Stimulated activated CD8-positive, alpha-beta memory T cell treated with anti-CD3 and anti-CD28 coated beads, Interleukin-4, amount 100 ng/mL, for 48 hours (primary cell): Measurements from ENCODE around the gene GAB1.
"Not testable (repeated sequence)": the region's sequence is repeated elsewhere in the genome, so short reads cannot be mapped to it uniquely, and the experiment has no call there.

Experiments
- DNase-seq: peaks from one replicate; pipeline ENCODE4 v3.0.0-alpha.2; 2020

Gene GAB1

DNA sequence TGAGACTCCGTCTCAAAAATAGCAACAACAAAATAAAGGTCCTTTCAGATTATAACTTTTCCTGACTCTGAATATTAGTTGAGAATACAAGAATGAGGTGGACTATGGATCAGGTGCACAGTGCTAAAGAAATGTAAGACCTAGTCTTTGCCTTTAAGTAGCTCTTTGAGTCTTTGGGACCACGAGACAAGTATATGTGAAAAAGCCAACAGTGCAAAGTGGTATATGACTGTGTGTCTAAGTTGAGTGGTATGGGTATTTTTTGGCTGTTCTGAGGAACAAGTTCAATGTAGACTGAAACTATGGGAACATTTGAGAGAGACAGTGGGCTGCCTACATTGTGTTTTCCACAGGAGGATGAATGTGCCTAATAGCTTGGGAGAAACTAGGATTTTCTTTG, 2.8 kb downstream of the GAB1 start:
- DNase-seq, result no peak

- no peak for DNase-seq
Observed at GRCh38 chr4:143341186-143341755, 4.6 kb downstream of the GAB1 start.

GRCh38 chr4:143343276-143343831, 6.7 kb downstream of the GAB1 start:
- no peak for DNase-seq

DNA sequence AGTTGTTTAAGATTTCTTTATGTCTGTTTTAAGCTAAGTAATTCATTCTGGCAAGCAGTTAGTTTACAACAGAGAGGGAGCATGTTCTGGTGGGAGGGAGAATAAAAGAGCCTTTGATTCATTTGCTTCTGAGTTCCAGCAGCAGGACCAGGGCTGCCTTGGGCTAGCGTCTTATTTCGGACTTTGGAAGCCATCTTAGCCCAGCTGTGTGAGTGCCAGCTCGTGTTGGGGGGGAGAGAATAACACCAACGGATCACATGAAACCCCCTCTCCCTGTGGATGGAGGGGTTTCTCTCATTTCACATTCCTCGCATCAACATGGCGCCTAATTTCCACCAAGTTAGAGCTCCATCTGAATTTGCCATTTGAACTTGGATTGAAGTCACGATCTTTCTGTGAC, 7.4 kb downstream of the GAB1 start:
- DNase-seq, result no peak

DNA sequence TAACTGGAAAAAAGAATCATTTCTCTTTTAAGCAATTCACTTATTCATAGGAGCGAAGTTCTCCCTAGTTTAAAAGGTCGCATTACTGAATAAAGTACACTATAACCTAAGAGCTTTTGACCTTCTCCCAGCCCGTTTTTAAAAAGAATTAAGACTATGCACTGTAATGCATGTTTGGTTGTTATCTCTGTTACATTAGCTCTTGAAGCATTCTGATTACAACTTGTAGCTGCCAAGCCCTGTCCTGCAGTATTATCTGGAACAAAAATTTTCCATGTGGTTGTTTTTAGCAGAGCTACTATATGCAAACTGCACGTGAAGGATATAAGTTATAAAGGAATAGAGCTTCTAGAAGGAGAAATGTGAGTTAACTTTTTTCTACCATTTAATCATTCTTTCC, 8.1 kb downstream of the GAB1 start:
- no peak for DNase-seq

GRCh38 chr4:143345356-143345755, 8.7 kb downstream of the GAB1 start:
- no peak for DNase-seq

DNA sequence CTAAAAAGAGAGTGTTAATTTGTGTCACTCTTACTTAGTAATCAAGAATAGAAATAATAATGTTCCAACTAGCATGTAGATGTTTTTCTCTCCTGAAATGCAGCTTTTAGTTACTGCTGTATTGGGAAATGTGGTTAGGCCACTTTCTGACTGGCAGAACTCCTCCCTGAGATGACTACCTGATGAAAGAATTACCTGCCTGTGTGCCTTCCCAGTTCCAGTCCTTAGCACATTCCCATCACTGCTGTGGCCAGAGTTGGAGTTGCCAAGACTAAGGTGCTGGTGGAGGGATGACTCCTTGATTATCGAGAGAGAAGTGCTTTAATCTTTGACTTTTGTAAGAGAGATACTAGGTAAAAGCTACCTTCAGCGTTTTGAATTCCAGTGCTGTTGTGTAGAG, 9.5 kb downstream of the GAB1 start:
- DNase-seq, result no peak

- DNase-seq, result no peak
Observed at GRCh38 chr4:143347484-143348111, 10.9 kb downstream of the GAB1 start.

- no peak for DNase-seq
Observed at GRCh38 chr4:143348233-143349077, 11.8 kb downstream of the GAB1 start.

DNA sequence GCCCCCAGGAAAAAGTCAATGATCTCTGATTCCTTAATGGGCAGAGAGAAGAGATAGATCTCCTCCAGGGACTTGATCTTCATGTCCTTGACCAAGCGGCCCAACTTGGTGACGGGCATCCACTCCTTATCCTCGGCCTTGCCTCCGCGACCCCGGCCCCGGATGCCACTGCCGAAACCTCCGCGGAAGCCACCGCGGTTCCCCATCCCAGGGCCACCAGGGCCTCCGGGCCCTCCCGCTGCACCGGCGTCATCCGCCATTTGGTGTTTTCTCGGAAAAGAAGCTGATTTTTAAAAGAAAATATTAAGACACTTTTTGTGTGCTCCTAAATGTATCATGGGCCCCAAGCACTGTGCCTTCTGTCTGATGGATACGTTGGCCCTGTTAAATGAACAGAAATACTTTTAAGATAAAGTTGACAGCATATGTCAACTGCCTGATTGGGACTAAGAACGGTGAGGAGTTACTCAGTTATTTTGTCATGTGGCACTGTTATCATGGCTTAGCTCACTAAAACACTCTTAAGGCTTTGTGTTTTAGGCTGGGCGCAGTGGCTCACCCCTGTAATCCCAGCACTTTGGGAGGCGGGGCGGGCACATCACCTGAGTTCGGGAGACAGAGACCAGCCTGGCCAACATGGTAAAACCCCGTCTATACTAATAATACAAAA, 13.3 kb downstream of the GAB1 start:
- DNase-seq, result not testable (repeated sequence)

- DNase-seq, result no peak
Observed at GRCh38 chr4:143351149-143351691, 14.5 kb downstream of the GAB1 start.

DNA sequence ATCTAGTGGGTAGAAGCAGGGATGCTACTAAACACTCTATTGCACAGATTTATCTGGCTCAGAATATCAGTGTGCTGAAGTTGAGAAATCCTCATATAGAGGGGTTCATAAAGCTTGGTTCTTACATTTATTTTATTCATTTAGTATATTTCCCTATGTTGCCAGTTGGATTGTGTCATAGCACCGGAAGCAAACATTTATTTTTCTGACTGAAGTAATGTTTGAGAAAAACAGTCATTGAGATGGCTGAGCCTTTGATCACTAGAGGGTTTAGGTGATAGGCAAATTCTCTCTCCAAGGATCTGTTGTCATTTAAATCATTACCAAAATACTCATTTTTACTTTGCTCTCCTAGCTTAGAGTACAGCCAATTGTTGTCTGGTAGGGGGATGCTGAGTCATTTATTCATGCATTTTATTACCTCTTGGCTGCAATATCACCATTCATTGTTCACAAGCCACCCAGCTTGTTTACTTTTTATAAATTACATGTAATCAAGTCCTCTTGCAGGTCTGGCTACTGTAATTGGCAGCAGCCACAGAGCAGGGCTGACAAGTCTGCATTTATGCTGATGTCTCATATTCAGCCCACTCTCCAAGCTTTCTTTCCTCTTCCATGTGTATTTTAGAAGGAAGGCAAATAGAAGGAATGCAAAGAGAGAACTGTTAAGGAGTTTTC, 15.2 kb downstream of the GAB1 start:
- DNase-seq, result no peak

DNA sequence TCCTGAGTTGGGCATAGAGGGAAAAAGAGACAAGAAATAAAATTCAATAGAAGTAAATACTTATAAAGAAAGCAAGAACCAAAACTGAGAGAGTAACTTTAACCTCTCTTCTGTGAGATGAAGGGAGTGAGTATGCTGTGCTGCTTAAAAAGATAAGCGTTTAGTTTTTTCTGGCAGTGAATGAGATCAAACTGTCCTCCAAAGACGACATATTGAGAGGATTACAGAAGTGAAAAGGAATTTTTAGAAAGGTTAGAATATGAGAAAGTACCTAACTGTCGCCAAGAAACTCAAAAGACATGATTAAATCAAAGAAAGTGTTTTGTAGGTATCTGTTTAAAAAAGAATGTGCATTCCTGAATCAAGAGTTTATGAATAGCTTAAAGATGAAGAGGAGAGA, 16.0 kb downstream of the GAB1 start:
- DNase-seq, result no peak

DNA sequence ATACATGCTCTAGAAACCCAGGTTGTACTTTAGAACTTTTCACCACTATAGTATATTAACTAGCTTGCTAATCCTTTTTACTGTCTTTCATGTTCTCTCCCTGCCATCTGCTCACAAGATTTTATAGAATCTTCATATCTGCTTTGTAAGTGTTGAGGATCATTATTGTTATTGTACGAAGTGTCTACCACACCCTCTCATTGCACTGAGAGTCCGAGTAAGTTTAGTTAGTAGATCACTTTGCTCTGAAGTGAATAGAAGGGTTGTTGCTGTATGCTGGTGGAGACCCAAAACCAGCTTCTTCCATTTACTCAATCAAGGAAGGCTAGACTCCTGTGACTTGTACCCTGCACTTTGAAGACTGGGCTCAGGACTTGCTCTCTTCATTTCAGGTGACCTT, 17.1 kb downstream of the GAB1 start:
- no peak for DNase-seq

DNA sequence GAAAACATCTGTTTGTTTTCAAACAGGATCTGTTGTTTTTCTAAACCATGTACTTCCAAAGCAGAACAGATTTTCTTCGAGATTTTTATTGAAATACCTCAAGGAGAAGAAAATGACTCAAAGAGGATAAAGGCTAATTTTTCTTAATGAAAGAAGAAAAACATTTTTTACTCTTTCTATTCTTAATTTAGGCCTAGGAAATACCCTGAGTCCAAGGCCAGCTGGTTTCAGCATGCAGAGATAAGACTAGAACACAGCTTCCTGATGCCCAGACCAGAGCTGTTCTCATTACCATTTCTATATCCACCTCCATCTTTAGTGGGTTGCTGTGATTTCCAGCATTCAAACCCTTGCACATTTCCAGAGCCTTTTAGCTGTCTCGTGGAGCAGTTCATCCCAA, 18.3 kb downstream of the GAB1 start:
- no peak for DNase-seq

DNA sequence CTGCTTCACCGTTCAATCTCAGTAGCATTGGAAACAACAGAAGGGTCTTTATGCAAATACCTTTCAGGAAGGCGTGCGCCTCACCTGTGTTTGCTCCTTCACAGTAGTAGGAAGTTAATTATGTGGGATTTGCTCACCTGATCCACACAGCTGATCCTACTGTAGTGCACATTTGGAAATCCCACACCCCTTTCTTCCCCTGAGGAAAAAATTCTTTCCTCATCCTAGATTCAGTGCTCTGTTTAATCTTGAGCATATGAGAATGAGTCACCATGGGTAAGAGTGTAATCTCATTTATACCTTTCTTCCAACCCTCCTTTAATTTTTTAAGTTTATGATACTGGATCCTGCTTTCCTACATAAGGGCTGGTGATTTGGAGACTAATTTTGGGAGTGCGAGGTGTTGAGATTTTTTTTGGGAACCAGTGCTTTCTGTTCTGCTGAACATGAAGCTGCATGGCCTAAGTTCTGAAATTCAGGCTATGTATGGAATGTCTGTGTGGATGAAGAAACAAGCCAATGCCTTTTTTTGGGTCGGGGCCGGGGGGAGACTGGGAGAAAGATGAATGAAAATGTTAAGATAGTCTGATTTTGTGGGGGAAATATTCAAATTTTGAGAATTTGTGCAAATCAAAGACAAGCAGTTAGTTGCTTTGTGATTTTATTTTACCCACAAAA, 19.0 kb downstream of the GAB1 start:
- DNase-seq, result no peak

- DNase-seq, result no peak
Observed at GRCh38 chr4:143356493-143356892, 19.8 kb downstream of the GAB1 start.

- DNase-seq, result no peak
Observed at GRCh38 chr4:143357161-143357845, 20.6 kb downstream of the GAB1 start.

- DNase-seq, result no peak
Observed at GRCh38 chr4:143358419-143358818, 21.7 kb downstream of the GAB1 start.

- DNase-seq, result peak; percentile 39
Observed at GRCh38 chr4:143358923-143359643, 22.4 kb downstream of the GAB1 start.
